SK-N-SH treated with all-trans-retinoic acid at 6 μM for 48 hours (cell line): Measurements from ENCODE around the gene BSN.
"Not testable (repeated sequence)": the region's sequence is repeated elsewhere in the genome, so short reads cannot be mapped to it uniquely, and the experiment has no call there.

Experiments used
- ATAC-seq: fragments of 200-7000 bp; cut with Tn5 transposase; 3 replicates; pipeline ENCODE4 v1.9.1; 2020; ENCODE audit warnings: mild to moderate bottlenecking, moderate library complexity
- BACH2 ChIP-seq: fragments of 250-450 bp; sonication (Bioruptor Pico); IDR thresholded peaks from 2 replicates; pipeline ENCODE4 v1.9.0; 2021; ENCODE audit warnings: mild to moderate bottlenecking, borderline replicate concordance
- CREB5 ChIP-seq: fragments of 250-450 bp; sonication (Bioruptor Pico); IDR thresholded peaks from 2 replicates; pipeline ENCODE4 v1.5.1; 2020; ENCODE audit warnings: low read depth, mild to moderate bottlenecking, moderate library complexity
- CSDC2 ChIP-seq: fragments of 250-450 bp; sonication (Bioruptor Pico); IDR thresholded peaks from 2 replicates; pipeline ENCODE4 v1.5.0; 2020; ENCODE audit warnings: mild to moderate bottlenecking, moderate library complexity
- GLIS3 ChIP-seq: fragments of 250-450 bp; sonication (Bioruptor Pico); IDR thresholded peaks from 2 replicates; pipeline ENCODE4 v1.5.0; 2020; ENCODE audit warnings: mild to moderate bottlenecking, moderate library complexity
- ISL1 ChIP-seq: fragments of 250-450 bp; sonication (Bioruptor Pico); IDR thresholded peaks from 2 replicates; pipeline ENCODE4 v2.1.2; 2022; ENCODE audit warnings: mild to moderate bottlenecking, moderate library complexity
- OSR1 ChIP-seq: fragments of 250-450 bp; sonication (Bioruptor Pico); IDR thresholded peaks from 2 replicates; pipeline ENCODE4 v1.8.0; 2022; ENCODE audit warnings: moderate library complexity, mild to moderate bottlenecking, inconsistent platforms
- RARB ChIP-seq: fragments of 250-450 bp; sonication (Bioruptor Pico); IDR thresholded peaks from 2 replicates; pipeline ENCODE4 v1.8.0; 2021; ENCODE audit warnings: mild to moderate bottlenecking, moderate library complexity
- SNAI2 ChIP-seq: fragments of 250-450 bp; sonication (Bioruptor Pico); IDR thresholded peaks from 2 replicates; pipeline ENCODE4 v1.5.0; 2020; ENCODE audit warnings: mild to moderate bottlenecking, moderate library complexity
- TCF4 ChIP-seq: fragments of 250-450 bp; sonication (Bioruptor Pico); IDR thresholded peaks from 2 replicates; pipeline ENCODE4 v1.8.0; 2021; ENCODE audit warnings: mild to moderate bottlenecking, moderate library complexity, borderline replicate concordance
- TOX ChIP-seq: fragments of 250-450 bp; sonication (Bioruptor Pico); IDR thresholded peaks from 2 replicates; pipeline ENCODE4 v1.8.0; 2021; ENCODE audit warnings: mild to moderate bottlenecking, moderate library complexity, borderline replicate concordance
- ZC3H10 ChIP-seq: fragments of 250-450 bp; sonication (Bioruptor Pico); IDR thresholded peaks from 2 replicates; pipeline ENCODE4 v1.5.1; 2021; ENCODE audit warnings: mild to moderate bottlenecking, moderate library complexity
- ZFP3 ChIP-seq: fragments of 250-450 bp; sonication (Bioruptor Pico); IDR thresholded peaks from 2 replicates; pipeline ENCODE4 v1.5.0; 2020; ENCODE audit warnings: mild to moderate bottlenecking, moderate library complexity
- ZNF70 ChIP-seq: fragments of 450-650 bp; formaldehyde crosslinking; IDR thresholded peaks from 2 replicates; pipeline ENCODE4 v1.5.0; 2020; ENCODE audit warnings: mild to moderate bottlenecking, moderate library complexity
- ZNF8 ChIP-seq: fragments of 450-650 bp; formaldehyde crosslinking; IDR thresholded peaks from 2 replicates; pipeline ENCODE4 v1.5.0; 2020; ENCODE audit warnings: mild to moderate bottlenecking, moderate library complexity
- TF ChIP-seq, protein P1 (sequence below): fragments of 250-450 bp; sonication (Bioruptor Pico); IDR thresholded peaks from 2 replicates; pipeline ENCODE4 v1.5.0; 2020; ENCODE audit warnings: mild to moderate bottlenecking, moderate library complexity
- TF ChIP-seq, protein P2 (sequence below): fragments of 250-450 bp; sonication (Bioruptor Pico); IDR thresholded peaks from 2 replicates; pipeline ENCODE4 v1.5.1; 2021; ENCODE audit warnings: mild to moderate bottlenecking, moderate library complexity
- TF ChIP-seq, protein P3 (sequence below): fragments of 250-450 bp; sonication (Bioruptor Pico); IDR thresholded peaks from 2 replicates; pipeline ENCODE4 v1.8.0; 2021; ENCODE audit warnings: low read depth, mild to moderate bottlenecking, moderate library complexity, borderline replicate concordance
- TF ChIP-seq, protein P4 (sequence below): fragments of 250-450 bp; sonication (Bioruptor Pico); IDR thresholded peaks from 2 replicates; pipeline ENCODE4 v1.8.0; 2020; ENCODE audit warnings: mild to moderate bottlenecking, moderate library complexity, borderline replicate concordance

The BSN gene

GRCh38 chr3:49681232-49681522 lies 126.9 kb downstream of the BSN start:
- TF ChIP-seq ZC3H10 (no peak), TCF4 (no peak), OSR1 (CRISPR knock-in tag) (no peak), ZFP3 (CRISPR knock-in tag) (no peak), TOX (CRISPR knock-in tag) (no peak), GLIS3 (CRISPR knock-in tag) (no peak), BACH2 (CRISPR knock-in tag) (no peak), CREB5 (no peak), RARB (no peak), CSDC2 (CRISPR knock-in tag) (no peak), ZNF70 (CRISPR knock-in tag) (no peak), ISL1 (CRISPR knock-in tag) (no peak)
- TF ChIP-seq, protein P1, sequence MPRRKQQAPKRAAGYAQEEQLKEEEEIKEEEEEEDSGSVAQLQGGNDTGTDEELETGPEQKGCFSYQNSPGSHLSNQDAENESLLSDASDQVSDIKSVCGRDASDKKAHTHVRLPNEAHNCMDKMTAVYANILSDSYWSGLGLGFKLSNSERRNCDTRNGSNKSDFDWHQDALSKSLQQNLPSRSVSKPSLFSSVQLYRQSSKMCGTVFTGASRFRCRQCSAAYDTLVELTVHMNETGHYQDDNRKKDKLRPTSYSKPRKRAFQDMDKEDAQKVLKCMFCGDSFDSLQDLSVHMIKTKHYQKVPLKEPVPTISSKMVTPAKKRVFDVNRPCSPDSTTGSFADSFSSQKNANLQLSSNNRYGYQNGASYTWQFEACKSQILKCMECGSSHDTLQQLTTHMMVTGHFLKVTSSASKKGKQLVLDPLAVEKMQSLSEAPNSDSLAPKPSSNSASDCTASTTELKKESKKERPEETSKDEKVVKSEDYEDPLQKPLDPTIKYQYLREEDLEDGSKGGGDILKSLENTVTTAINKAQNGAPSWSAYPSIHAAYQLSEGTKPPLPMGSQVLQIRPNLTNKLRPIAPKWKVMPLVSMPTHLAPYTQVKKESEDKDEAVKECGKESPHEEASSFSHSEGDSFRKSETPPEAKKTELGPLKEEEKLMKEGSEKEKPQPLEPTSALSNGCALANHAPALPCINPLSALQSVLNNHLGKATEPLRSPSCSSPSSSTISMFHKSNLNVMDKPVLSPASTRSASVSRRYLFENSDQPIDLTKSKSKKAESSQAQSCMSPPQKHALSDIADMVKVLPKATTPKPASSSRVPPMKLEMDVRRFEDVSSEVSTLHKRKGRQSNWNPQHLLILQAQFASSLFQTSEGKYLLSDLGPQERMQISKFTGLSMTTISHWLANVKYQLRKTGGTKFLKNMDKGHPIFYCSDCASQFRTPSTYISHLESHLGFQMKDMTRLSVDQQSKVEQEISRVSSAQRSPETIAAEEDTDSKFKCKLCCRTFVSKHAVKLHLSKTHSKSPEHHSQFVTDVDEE (CRISPR knock-in tag): no peak
- no peak for ATAC-seq

DNA sequence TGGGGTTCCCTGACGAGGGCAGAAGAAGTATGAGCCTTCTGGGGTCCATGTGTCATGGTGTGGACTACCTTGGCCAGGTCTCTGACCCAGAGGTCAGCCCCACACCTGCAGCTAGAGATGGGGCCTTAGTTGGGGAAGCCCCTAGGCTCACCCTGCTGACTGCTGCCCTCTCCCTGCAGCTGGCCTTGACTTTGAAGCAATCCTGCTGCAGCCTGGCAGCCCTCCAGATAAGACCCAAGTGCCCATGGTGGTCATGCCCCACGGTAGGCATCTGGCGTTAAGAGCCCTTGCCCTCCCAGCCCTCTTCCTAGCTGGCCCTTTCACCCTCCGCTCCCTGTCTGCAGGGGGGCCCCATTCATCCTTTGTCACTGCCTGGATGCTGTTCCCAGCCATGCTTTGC lies 127.3 kb downstream of the BSN start:
- ATAC-seq: no peak
- TF ChIP-seq CSDC2 (CRISPR knock-in tag) (no peak), ZNF8 (CRISPR knock-in tag) (no peak)

GRCh38 chr3:49683162-49683561 lies 128.9 kb downstream of the BSN start:
- TF ChIP-seq, protein P2, sequence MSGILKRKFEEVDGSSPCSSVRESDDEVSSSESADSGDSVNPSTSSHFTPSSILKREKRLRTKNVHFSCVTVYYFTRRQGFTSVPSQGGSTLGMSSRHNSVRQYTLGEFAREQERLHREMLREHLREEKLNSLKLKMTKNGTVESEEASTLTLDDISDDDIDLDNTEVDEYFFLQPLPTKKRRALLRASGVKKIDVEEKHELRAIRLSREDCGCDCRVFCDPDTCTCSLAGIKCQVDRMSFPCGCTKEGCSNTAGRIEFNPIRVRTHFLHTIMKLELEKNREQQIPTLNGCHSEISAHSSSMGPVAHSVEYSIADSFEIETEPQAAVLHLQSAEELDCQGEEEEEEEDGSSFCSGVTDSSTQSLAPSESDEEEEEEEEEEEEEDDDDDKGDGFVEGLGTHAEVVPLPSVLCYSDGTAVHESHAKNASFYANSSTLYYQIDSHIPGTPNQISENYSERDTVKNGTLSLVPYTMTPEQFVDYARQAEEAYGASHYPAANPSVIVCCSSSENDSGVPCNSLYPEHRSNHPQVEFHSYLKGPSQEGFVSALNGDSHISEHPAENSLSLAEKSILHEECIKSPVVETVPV: no peak
- no peak for TF ChIP-seq SNAI2 (CRISPR knock-in tag)
- no peak for TF ChIP-seq ZNF70 (CRISPR knock-in tag)
- TF ChIP-seq, protein P3, sequence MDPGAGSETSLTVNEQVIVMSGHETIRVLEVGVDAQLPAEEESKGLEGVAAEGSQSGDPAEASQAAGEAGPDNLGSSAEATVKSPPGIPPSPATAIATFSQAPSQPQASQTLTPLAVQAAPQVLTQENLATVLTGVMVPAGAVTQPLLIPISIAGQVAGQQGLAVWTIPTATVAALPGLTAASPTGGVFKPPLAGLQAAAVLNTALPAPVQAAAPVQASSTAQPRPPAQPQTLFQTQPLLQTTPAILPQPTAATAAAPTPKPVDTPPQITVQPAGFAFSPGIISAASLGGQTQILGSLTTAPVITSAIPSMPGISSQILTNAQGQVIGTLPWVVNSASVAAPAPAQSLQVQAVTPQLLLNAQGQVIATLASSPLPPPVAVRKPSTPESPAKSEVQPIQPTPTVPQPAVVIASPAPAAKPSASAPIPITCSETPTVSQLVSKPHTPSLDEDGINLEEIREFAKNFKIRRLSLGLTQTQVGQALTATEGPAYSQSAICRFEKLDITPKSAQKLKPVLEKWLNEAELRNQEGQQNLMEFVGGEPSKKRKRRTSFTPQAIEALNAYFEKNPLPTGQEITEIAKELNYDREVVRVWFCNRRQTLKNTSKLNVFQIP: no peak
- no peak for TF ChIP-seq ZFP3 (CRISPR knock-in tag)
- TF ChIP-seq, protein P4, sequence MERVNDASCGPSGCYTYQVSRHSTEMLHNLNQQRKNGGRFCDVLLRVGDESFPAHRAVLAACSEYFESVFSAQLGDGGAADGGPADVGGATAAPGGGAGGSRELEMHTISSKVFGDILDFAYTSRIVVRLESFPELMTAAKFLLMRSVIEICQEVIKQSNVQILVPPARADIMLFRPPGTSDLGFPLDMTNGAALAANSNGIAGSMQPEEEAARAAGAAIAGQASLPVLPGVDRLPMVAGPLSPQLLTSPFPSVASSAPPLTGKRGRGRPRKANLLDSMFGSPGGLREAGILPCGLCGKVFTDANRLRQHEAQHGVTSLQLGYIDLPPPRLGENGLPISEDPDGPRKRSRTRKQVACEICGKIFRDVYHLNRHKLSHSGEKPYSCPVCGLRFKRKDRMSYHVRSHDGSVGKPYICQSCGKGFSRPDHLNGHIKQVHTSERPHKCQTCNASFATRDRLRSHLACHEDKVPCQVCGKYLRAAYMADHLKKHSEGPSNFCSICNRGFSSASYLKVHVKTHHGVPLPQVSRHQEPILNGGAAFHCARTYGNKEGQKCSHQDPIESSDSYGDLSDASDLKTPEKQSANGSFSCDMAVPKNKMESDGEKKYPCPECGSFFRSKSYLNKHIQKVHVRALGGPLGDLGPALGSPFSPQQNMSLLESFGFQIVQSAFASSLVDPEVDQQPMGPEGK: no peak
- TF ChIP-seq, protein P1 (CRISPR knock-in tag): no peak
- TF ChIP-seq CSDC2 (CRISPR knock-in tag): no peak
- no peak for TF ChIP-seq TOX (CRISPR knock-in tag)
- no peak for TF ChIP-seq GLIS3 (CRISPR knock-in tag)
- TF ChIP-seq TCF4: no peak
- TF ChIP-seq, all 23 proteins: peak for 0
- no peak for ATAC-seq

GRCh38 chr3:49684453-49684852 lies 130.2 kb downstream of the BSN start:
- not testable (repeated sequence) for ATAC-seq

DNA sequence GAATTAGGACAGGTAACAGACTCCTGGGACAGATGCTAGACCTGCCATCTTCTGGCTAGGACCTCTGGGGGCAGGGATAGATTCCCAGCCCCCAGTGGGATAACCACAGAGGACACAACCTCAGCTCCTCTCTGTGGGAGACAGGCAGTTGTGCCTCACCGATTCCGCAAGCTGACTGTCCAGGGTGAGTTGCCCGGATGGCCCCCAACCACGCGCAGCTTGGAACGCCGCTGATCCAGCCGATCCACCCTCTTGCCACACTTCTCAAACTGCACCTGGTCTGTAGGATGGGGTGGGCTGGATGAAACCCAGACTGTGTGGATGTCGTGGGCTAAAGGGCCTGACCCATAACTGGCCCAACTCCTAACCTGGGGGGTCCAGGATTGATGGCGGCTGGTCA lies 130.8 kb downstream of the BSN start:
- not testable (repeated sequence) for ATAC-seq

DNA sequence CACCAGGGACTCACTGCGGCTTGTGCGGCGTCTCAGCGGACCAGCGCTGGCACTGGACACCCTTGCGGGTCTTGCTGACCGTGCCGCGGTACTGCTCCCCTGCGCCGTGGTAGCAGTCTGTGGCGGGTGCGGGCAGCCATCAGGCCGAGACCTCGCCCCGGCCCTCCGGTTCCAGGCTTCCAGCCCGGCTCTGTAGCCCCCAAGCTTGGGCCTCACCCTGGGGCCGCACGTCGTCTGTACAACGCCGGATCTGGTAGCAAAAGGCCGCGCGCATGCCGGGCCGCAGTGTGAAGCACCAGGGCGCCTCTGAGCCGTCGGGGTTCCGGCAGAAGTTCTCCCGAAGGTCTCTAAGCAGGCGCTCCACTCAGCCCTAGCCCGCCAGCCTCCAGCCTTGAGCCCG lies 131.6 kb downstream of the BSN start:
- ATAC-seq: not testable (repeated sequence)

DNA sequence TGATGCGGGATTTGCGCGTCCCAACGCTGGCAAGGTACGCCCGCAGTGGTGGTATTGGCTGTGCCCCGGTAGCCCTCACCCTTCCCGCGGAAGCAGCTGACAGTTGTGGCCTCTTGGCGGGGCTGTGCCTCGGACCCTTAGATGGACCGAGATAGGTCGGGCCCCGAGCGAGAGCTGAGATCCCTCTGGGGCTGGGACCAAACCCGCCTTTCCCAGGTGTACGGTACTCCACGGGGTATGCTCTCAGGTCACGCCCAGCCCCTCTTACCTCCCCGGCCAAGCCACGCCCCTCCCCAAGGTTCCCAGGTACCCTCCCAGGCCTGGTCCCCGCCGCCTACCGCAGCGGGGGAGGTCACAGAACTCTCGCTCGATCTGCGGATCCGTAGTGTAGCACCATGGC lies 132.1 kb downstream of the BSN start:
- ATAC-seq: peak; percentile 2

GRCh38 chr3:49686769-49687423 lies 132.6 kb downstream of the BSN start:
- peak; percentile 58 for ATAC-seq
